HL-60 (cell line): ENCODE results near the gene ECD.

Experiments
- DNase-seq, 2 experiments: peaks; one replicate each; pipeline ENCODE4 v3.0.0-alpha.2; 2010 to 2020; ENCODE audit warnings: low read depth in 1 of 2, low spot score in 1 of 2
- H3K27ac ChIP-seq: fragments of 250-450 bp; sonication (Bioruptor Pico); replicated peaks from 2 replicates; pipeline ENCODE4 v1.5.1; 2020; ENCODE audit warnings: mild to moderate bottlenecking, moderate library complexity
- H3K27me3 ChIP-seq: fragments of 250-450 bp; sonication (Bioruptor Pico); 2 replicates; pipeline ENCODE4 v1.5.1; 2021; ENCODE audit warnings: mild to moderate bottlenecking, moderate library complexity; ENCODE audit not compliant: insufficient read depth, poor library complexity, severe bottlenecking
- H3K4me3 ChIP-seq: replicated peaks from 2 replicates; pipeline ENCODE4 v1.5.1; 2011; ENCODE audit warnings: mild to moderate bottlenecking, control low read depth, low read length; ENCODE audit not compliant: insufficient read depth
- CTCF ChIP-seq: IDR thresholded peaks from one replicate; pipeline ENCODE4 v1.5.1; 2011; ENCODE audit warnings: low read length, control low read depth, inconsistent platforms; ENCODE audit not compliant: insufficient read depth
- GABPA ChIP-seq: IDR thresholded peaks from 2 replicates; pipeline ENCODE4 v1.6.1; 2012; ENCODE audit warnings: low read depth
- POLR2AphosphoS5 ChIP-seq: IDR thresholded peaks from 2 replicates; pipeline ENCODE4 v1.6.1; 2012; ENCODE audit warnings: low read depth
- SPI1 ChIP-seq: IDR thresholded peaks from 2 replicates; pipeline ENCODE4 v1.6.1; 2012; ENCODE audit warnings: low read depth, mild to moderate bottlenecking, borderline replicate concordance
- TF ChIP-seq, protein P1 (sequence below): IDR thresholded peaks from 2 replicates; pipeline ENCODE4 v1.6.1; 2012; ENCODE audit warnings: low read depth; ENCODE audit not compliant: insufficient replicate concordance

The ECD gene

DNA sequence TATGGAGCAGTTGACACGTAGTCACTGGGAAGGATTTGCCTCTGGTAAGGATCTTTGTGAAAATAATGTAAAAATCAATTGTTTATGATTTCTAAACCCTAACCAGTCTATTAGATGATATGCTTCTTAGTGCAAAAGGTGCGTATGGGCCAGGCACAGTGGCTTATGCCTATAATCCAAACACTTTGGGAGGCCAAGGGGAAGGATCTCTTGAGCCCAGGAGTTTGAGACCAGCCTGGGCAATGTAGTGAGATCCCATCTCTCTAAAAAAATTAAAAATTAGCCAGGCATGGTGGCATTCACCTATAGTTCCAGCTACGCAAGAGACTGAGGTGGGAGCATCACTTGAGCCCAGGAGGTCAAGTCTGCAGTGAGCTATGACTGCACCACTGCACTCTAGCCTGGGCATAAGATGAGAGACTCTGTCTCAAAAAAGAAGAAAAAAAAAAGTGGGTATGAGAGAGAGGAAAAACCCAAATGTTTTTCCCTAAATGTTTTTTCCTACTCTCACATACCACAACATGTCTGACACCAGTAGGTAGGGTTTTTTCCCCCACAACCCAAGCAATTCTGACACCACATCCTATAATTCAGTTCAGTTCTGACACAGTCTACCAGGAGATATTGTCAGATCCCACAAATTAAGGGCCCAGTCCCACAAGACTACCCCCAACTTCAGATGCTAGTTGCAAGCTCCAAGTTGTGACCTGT is 42.7 kb upstream of the ECD start:
- DNase-seq: no peak
- Histone ChIP-seq H3K27ac (no peak overlapping the region), H3K4me3 (no peak overlapping the region), H3K27me3 (no peaks in the 10 kb centered on the region)
- no peak for TF ChIP-seq POLR2AphosphoS5
- TF ChIP-seq CTCF: no peak
- TF ChIP-seq GABPA: no peak
- no peak for TF ChIP-seq SPI1
- TF ChIP-seq, protein P1, sequence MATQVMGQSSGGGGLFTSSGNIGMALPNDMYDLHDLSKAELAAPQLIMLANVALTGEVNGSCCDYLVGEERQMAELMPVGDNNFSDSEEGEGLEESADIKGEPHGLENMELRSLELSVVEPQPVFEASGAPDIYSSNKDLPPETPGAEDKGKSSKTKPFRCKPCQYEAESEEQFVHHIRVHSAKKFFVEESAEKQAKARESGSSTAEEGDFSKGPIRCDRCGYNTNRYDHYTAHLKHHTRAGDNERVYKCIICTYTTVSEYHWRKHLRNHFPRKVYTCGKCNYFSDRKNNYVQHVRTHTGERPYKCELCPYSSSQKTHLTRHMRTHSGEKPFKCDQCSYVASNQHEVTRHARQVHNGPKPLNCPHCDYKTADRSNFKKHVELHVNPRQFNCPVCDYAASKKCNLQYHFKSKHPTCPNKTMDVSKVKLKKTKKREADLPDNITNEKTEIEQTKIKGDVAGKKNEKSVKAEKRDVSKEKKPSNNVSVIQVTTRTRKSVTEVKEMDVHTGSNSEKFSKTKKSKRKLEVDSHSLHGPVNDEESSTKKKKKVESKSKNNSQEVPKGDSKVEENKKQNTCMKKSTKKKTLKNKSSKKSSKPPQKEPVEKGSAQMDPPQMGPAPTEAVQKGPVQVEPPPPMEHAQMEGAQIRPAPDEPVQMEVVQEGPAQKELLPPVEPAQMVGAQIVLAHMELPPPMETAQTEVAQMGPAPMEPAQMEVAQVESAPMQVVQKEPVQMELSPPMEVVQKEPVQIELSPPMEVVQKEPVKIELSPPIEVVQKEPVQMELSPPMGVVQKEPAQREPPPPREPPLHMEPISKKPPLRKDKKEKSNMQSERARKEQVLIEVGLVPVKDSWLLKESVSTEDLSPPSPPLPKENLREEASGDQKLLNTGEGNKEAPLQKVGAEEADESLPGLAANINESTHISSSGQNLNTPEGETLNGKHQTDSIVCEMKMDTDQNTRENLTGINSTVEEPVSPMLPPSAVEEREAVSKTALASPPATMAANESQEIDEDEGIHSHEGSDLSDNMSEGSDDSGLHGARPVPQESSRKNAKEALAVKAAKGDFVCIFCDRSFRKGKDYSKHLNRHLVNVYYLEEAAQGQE: no peak

GRCh38 chr10:73209705-73210104 is 41.9 kb upstream of the ECD start:
- Histone ChIP-seq H3K27me3 (no peaks in the 10 kb centered on the region), H3K4me3 (no peak overlapping the region), H3K27ac (no peak overlapping the region)
- TF ChIP-seq POLR2AphosphoS5 (no peak), CTCF (no peak), GABPA (no peak), SPI1 (no peak)
- TF ChIP-seq, protein P1: no peak
- no peak for DNase-seq

- H3K27me3 ChIP-seq: no peaks in the 10 kb centered on the region
- DNase-seq: no peak
- H3K4me3 ChIP-seq: no peak overlapping the region
- no peak overlapping the region for H3K27ac ChIP-seq
- TF ChIP-seq, protein P1: no peak
- TF ChIP-seq CTCF: no peak
- TF ChIP-seq SPI1: no peak
- no peak for TF ChIP-seq POLR2AphosphoS5
- TF ChIP-seq GABPA: no peak
These were observed 40.1 kb upstream of the ECD start for GRCh38 chr10:73207883-73208282.
